ENCODE results near the gene IFI6.
A peak's percentile ranks its signal among the peaks of the same experiment; 100 is the strongest.

The IFI6 gene

GRCh38 chr1:27650539-27651175 is 21.3 kb downstream of the IFI6 start:
- Histone ChIP-seq H3K14ac (ENCODE audit: low read length) (no peak overlapping the region), H3K79me2 (ENCODE audit: control insufficient read depth, insufficient read depth, low read length, poor library complexity) (no peaks in the 10 kb centered on the region), H2BK120ac (ENCODE audit: insufficient read depth, low read length, poor library complexity) (no peak overlapping the region), H3K79me1 (ENCODE audit: low read length) (no peaks in the 10 kb centered on the region), H4K91ac (ENCODE audit: low read depth, low read length) (no peak overlapping the region), H4K8ac (ENCODE audit: low read depth, low read length) (no peak overlapping the region), H3K4me1 (ENCODE audit: control insufficient read depth in 1 of 2, insufficient read depth in 2 of 2, low read length in 2 of 2) (peaks cover 5 to 12% of the 10 kb centered on the region in 2 experiments), H3K4ac (ENCODE audit: low read depth, low read length) (no peak overlapping the region), H4K12ac (ENCODE audit: low read depth, low read length) (no peak overlapping the region), H3K4me3 (ENCODE audit: low read depth, low read length) (no peak overlapping the region), H3K27ac (ENCODE audit: low read depth, low read length) (no peak overlapping the region), H3K9me3 (ENCODE audit: insufficient read depth, low read depth, low read length) (peaks cover 3% of the 10 kb centered on the region), H3K4me2 (ENCODE audit: low read length) (no peak overlapping the region), H2BK12ac (ENCODE audit: low read length) (no peak overlapping the region), H3K23ac (ENCODE audit: low read length) (no peak overlapping the region), H2AFZ (ENCODE audit: insufficient read depth, low read length, poor library complexity) (no peak overlapping the region), H3K9ac (ENCODE audit: low read length) (no peak overlapping the region), H2BK5ac (ENCODE audit: low read depth, low read length, poor library complexity) (no peak overlapping the region), H3K27me3 (ENCODE audit: insufficient read depth, low read length) (no peaks in the 10 kb centered on the region), H3K18ac (ENCODE audit: low read length) (no peak overlapping the region), H3K36me3 (ENCODE audit: control insufficient read depth in 1 of 2, insufficient read depth in 2 of 2, low read length in 2 of 2) (no peaks in the 10 kb centered on the region), H2AK5ac (ENCODE audit: low read length) (no peak overlapping the region)
- WGBS (ENCODE audit: extremely low coverage, insufficient coverage, insufficient read length): no CpG with 5 or more reads among the region's 7 CpGs
- peak; percentile 74 to 84 for DNase-seq

- H3K9me3 ChIP-seq (ENCODE audit: insufficient read depth, low read depth, low read length): peaks cover 2% of the 10 kb centered on the region
- H2BK5ac ChIP-seq (ENCODE audit: low read depth, low read length, poor library complexity): no peak overlapping the region
- H3K4ac ChIP-seq (ENCODE audit: low read depth, low read length): no peak overlapping the region
- no peak overlapping the region for H2AK5ac ChIP-seq (ENCODE audit: low read length)
- peaks cover 5 to 10% of the 10 kb centered on the region in 2 experiments for H3K4me1 ChIP-seq (ENCODE audit: control insufficient read depth in 1 of 2, insufficient read depth in 2 of 2, low read length in 2 of 2)
- no peak overlapping the region for H4K8ac ChIP-seq (ENCODE audit: low read depth, low read length)
- H2BK12ac ChIP-seq (ENCODE audit: low read length): peak overlapping the region; percentile 41
- no peak overlapping the region for H2AFZ ChIP-seq (ENCODE audit: insufficient read depth, low read length, poor library complexity)
- H4K12ac ChIP-seq (ENCODE audit: low read depth, low read length): no peak overlapping the region
- no peak overlapping the region for H3K18ac ChIP-seq (ENCODE audit: low read length)
- WGBS (ENCODE audit: extremely low coverage, insufficient coverage, insufficient read length): no CpG with 5 or more reads among the region's 1 CpG
- no peaks in the 10 kb centered on the region for H3K79me1 ChIP-seq (ENCODE audit: low read length)
- H3K14ac ChIP-seq (ENCODE audit: low read length): no peak overlapping the region
- H3K79me2 ChIP-seq (ENCODE audit: control insufficient read depth, insufficient read depth, low read length, poor library complexity): no peaks in the 10 kb centered on the region
- no peak overlapping the region for H4K91ac ChIP-seq (ENCODE audit: low read depth, low read length)
- H3K4me3 ChIP-seq (ENCODE audit: low read depth, low read length): no peak overlapping the region
- H2BK120ac ChIP-seq (ENCODE audit: insufficient read depth, low read length, poor library complexity): no peak overlapping the region
- no peak overlapping the region for H3K9ac ChIP-seq (ENCODE audit: low read length)
- no peaks in the 10 kb centered on the region for H3K36me3 ChIP-seq (ENCODE audit: control insufficient read depth in 1 of 2, insufficient read depth in 2 of 2, low read length in 2 of 2)
- no peak for DNase-seq
- no peak overlapping the region for H3K23ac ChIP-seq (ENCODE audit: low read length)
- H3K4me2 ChIP-seq (ENCODE audit: low read length): no peak overlapping the region
- H3K27ac ChIP-seq (ENCODE audit: low read depth, low read length): no peak overlapping the region
- H3K27me3 ChIP-seq (ENCODE audit: insufficient read depth, low read length): no peaks in the 10 kb centered on the region
These were observed 21.8 kb downstream of the IFI6 start for GRCh38 chr1:27650171-27650538.

- Histone ChIP-seq H3K4me2 (ENCODE audit: low read length) (no peak overlapping the region), H3K27me3 (ENCODE audit: insufficient read depth, low read length) (no peaks in the 10 kb centered on the region), H3K9ac (ENCODE audit: low read length) (no peak overlapping the region), H2AK5ac (ENCODE audit: low read length) (no peak overlapping the region), H4K8ac (ENCODE audit: low read depth, low read length) (no peak overlapping the region), H3K4ac (ENCODE audit: low read depth, low read length) (no peak overlapping the region), H3K79me1 (ENCODE audit: low read length) (no peaks in the 10 kb centered on the region), H2AFZ (ENCODE audit: insufficient read depth, low read length, poor library complexity) (no peak overlapping the region), H4K12ac (ENCODE audit: low read depth, low read length) (no peak overlapping the region), H3K79me2 (ENCODE audit: control insufficient read depth, insufficient read depth, low read length, poor library complexity) (no peaks in the 10 kb centered on the region), H3K9me3 (ENCODE audit: insufficient read depth, low read depth, low read length) (no peaks in the 10 kb centered on the region), H3K18ac (ENCODE audit: low read length) (no peak overlapping the region), H3K4me3 (ENCODE audit: low read depth, low read length) (no peak overlapping the region), H3K23ac (ENCODE audit: low read length) (no peak overlapping the region), H2BK5ac (ENCODE audit: low read depth, low read length, poor library complexity) (no peak overlapping the region), H4K91ac (ENCODE audit: low read depth, low read length) (no peak overlapping the region), H3K27ac (ENCODE audit: low read depth, low read length) (no peak overlapping the region), H3K4me1 (ENCODE audit: control insufficient read depth in 1 of 2, insufficient read depth in 2 of 2, low read length in 2 of 2) (peaks cover 5 to 9% of the 10 kb centered on the region in 2 experiments), H3K14ac (ENCODE audit: low read length) (no peak overlapping the region), H2BK12ac (ENCODE audit: low read length) (no peak overlapping the region), H2BK120ac (ENCODE audit: insufficient read depth, low read length, poor library complexity) (no peak overlapping the region), H3K36me3 (ENCODE audit: control insufficient read depth in 1 of 2, insufficient read depth in 2 of 2, low read length in 2 of 2) (no peaks in the 10 kb centered on the region)
- DNase-seq: no peak
- WGBS (ENCODE audit: extremely low coverage, insufficient coverage, insufficient read length): no CpG with 5 or more reads among the region's 11 CpGs
These were observed 22.7 kb downstream of the IFI6 start for GRCh38 chr1:27649306-27649635.

- Histone ChIP-seq H3K14ac (ENCODE audit: low read length) (no peak overlapping the region), H3K79me2 (ENCODE audit: control insufficient read depth, insufficient read depth, low read length, poor library complexity) (no peaks in the 10 kb centered on the region), H3K27ac (ENCODE audit: low read depth, low read length) (no peak overlapping the region), H2BK12ac (ENCODE audit: low read length) (no peak overlapping the region), H3K4me3 (ENCODE audit: low read depth, low read length) (no peak overlapping the region), H3K4ac (ENCODE audit: low read depth, low read length) (no peak overlapping the region), H2BK5ac (ENCODE audit: low read depth, low read length, poor library complexity) (no peak overlapping the region), H3K79me1 (ENCODE audit: low read length) (no peaks in the 10 kb centered on the region), H3K18ac (ENCODE audit: low read length) (no peak overlapping the region), H4K91ac (ENCODE audit: low read depth, low read length) (no peak overlapping the region), H3K36me3 (ENCODE audit: control insufficient read depth in 1 of 2, insufficient read depth in 2 of 2, low read length in 2 of 2) (no peaks in the 10 kb centered on the region), H2BK120ac (ENCODE audit: insufficient read depth, low read length, poor library complexity) (no peak overlapping the region), H4K12ac (ENCODE audit: low read depth, low read length) (no peak overlapping the region), H3K9me3 (ENCODE audit: insufficient read depth, low read depth, low read length) (no peaks in the 10 kb centered on the region), H2AK5ac (ENCODE audit: low read length) (no peak overlapping the region), H3K4me2 (ENCODE audit: low read length) (no peak overlapping the region), H3K23ac (ENCODE audit: low read length) (no peak overlapping the region), H3K27me3 (ENCODE audit: insufficient read depth, low read length) (no peaks in the 10 kb centered on the region), H3K4me1 (ENCODE audit: control insufficient read depth in 1 of 2, insufficient read depth in 2 of 2, low read length in 2 of 2) (peaks cover 5 to 9% of the 10 kb centered on the region in 2 experiments), H3K9ac (ENCODE audit: low read length) (no peak overlapping the region), H2AFZ (ENCODE audit: insufficient read depth, low read length, poor library complexity) (no peak overlapping the region), H4K8ac (ENCODE audit: low read depth, low read length) (no peak overlapping the region)
- WGBS (ENCODE audit: extremely low coverage, insufficient coverage, insufficient read length): no CpG with 5 or more reads among the region's 6 CpGs
- DNase-seq: no peak
These were observed 23.2 kb downstream of the IFI6 start for GRCh38 chr1:27648602-27649305.
